HL-60/S4 (cell line): ENCODE results near the gene CFAP43.
"Not testable (repeated sequence)": the region's sequence is repeated elsewhere in the genome, so short reads cannot be mapped to it uniquely, and the experiment has no call there.

Experiments
- in situ Hi-C: fragments of 300-500 bp; cut with MboI; formaldehyde crosslinking; loops from 2 replicates; pipeline ENCODE4 v1.14.3; 2022; ENCODE audit warnings: low sequenced_read_pairs

The CFAP43 gene

DNA sequence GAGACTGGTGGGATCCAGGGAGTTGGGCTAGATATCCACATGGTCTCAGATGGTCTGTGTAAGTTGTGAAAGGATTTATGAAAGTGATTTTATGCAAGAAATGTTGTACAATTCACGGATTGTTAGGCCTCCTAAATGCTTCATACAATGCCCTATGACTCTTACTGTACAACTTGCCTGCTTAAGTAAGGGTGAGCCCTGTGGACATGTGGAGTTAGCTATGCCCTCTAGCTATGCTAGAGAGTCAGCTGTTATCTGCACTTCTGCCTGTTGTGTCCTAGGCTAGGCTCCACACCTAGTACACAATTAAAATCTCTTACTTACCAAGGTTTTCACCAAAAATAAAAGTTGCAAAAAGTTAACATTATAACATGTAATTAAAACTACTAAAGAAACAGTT is 1.7 kb upstream of the CFAP43 start:
- in situ Hi-C loops, result no loop called here

DNA sequence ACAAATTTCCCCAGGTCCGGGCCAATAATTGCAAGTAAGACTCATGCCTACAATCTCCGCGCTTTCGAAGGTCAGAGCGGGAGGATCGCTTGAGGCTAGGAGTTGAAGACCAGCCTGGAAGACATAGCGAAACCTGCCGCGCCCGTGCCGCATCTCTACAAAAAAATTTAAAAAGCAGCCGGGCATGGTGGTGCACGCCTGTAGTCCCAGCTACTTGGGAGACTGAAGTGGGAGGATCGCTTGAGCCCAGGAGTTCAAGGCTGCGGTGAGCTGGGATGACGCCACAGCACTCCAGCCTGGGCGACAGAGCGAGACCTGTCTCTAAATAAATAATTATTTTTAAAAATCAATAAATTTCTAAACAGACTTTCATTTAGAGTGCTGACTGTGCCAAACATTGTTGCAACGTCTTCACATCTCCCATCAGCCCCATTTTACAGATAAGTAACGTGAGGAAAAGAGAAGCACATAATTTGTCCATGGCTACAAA is 494 bp upstream of the CFAP43 start:
- in situ Hi-C loops, result no loop called here

DNA sequence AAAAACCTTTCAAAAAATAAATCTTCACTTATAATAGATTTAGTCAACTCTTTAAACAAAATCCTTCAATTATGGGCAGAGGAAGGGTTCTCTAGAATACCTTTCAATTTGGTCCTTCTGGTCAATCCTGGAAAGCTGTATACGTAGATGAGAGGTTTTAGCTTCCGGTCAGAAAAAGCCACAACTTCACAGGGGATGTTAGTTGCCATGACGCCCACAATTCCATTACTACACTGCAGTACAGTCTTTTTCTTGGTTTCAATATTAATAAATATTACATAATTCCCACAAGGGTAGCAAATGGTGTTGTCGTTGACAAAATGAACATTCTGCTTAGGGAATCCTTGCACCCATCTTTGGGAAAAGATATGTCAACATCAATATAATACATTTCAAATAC is 1.7 kb downstream of the CFAP43 start:
- in situ Hi-C loops, result no loop called here

DNA sequence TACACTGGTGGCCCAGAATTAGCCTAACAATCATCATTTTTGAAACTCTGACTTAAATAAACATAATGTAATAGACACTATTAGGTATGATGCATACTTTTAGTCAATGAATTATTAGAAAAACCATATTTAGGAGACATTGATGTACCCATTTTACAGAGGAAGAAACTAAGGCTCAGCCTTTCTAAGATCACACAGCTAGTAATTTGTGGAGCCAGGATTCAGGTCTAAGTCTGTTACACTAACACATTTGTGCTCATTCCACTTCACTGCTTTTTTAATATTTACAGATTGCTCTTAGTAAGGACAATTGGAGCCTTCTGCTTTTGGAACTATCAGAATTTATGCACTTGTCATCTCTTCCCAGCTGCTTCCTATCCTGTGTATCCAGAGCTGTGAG is 8.9 kb downstream of the CFAP43 start:
- in situ Hi-C loops, result loop anchor here (25.0 kb wide), 2 partner anchors 336 to 511 kb away; no protein-coding TSS in a partner anchor

DNA sequence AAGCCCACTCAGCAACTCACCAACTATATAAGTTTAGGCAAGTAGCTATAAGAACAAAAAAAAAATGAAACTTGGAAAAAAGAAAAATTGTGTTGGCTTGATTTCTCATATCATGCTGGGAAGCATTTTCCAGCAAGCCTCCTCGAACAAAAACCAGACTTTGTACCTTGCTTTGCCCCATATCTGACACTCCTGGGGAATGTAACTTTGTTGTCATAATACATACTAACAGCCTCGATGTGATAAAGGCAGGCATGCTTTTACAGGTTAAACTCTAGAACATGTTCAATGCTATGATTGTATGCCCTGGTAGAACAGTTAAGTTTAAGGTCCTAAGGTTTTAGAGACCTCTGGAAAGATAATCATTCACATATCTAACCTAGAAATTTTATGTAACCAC is 11.6 kb downstream of the CFAP43 start:
- in situ Hi-C loops, result loop anchor here (25.0 kb wide), 2 partner anchors 333 to 508 kb away; no protein-coding TSS in a partner anchor

DNA sequence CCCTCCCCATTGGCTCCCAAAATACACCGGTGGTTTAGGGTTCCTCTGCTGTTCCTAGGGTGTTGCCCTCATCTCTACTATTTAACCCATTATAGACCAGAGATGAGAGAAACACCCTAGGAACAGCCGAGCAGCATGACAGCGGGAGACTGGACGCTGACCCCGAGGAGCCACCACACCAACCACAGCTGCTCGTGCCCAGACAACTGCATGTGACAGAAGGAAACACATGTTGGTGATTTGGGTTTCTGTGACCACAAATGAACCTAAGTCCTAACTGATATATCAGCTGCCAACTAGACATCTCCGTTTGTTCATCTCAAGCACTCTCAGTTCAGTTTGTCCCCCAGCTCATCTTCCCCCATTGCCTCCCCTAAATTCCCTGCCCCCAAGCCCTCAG is 13.4 kb downstream of the CFAP43 start:
- in situ Hi-C loops, result loop anchor here (25.0 kb wide), 2 partner anchors 331 to 506 kb away; no protein-coding TSS in a partner anchor

DNA sequence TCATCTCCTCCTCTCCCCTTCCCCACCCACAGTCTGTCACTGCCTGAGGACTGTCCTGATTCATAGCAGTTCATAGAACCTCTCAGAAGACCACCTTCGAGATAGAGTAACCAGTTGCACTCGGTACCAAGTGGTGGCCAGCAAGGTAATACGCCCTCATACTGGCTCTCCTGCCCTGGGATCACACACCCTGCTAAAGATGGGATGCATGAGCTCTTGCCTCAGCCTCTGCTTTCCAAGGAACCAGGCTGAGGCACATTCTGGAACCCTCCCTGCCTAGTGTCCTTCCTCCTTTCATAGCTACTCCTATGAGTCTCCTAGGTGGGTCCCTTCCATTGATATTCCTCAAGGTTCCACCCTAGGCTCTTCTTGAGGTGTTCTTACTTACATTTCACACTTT is 15.5 kb downstream of the CFAP43 start:
- in situ Hi-C loops, result loop anchor here (25.0 kb wide), 2 partner anchors 329 to 504 kb away; no protein-coding TSS in a partner anchor

DNA sequence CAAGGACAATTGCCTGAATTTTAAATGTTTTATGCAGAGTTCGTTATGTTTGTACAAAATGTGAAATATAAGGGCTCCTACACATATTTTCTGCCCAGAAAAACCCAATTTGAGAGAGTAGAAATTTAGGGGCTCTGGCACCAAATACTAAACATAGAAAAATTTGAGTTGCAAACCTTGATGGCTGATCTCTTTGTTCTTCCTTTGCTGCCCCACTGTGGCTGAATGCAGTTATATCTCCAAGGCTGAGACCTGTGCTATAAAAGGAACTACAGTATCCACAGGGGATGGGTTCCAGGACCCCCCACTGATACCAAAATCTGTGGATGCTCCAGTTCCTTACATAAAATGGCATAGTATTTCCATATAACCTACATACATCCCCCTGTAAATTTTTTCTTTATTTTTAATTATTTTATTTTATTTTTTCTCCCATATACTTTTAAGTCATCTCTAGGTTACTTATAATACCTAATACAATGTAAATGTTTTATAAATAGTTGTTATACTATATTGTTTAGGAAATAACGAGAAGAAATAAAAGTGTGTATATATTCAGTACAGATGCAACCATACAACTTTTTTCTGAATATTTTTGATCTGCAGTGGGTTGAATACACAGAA is 22.5 kb downstream of the CFAP43 start:
- in situ Hi-C loops, result loop anchor here (25.0 kb wide), 2 partner anchors 322 to 497 kb away; no protein-coding TSS in a partner anchor

DNA sequence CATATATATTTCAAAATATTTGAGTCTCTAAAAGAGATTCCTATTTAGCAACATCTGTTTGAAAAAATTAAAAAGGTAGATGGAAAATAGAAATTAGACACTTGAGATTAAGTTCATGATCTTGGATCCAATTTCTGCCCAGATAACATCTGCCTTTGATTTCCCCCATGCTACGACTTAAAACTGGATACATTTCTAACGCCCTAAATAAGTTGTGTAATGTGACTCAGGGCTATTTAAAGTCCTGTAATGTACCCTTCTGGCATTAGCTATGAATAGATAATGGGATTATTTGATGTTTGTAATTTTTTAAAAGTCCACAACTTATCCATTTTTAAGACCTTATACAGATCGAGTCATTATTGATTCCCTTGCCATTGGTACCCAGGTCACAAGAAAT is 23.4 kb downstream of the CFAP43 start:
- in situ Hi-C loops, result loop anchor here (25.0 kb wide), 2 partner anchors 321 to 496 kb away; no protein-coding TSS in a partner anchor

DNA sequence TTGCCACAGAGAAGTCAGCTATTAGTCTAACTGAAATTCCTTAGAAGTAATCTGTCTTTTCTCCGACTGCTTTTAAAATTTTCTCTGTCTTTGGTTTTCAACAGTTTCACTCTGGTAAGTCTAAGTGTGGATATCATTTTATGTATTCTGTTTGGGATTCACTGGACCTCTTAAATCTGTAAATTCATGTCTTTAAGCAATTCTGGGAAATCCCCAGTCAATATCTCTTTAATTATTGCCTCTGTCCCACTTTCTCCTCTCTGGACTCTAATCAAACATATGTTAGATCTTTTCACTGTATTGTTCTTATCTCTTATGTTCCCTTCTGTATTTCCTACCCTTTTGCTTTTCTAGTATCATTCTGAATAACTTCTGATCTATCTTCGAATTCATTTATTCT is 29.9 kb downstream of the CFAP43 start:
- in situ Hi-C loops, result loop anchor here (25.0 kb wide), 2 partner anchors 315 to 490 kb away; no protein-coding TSS in a partner anchor

DNA sequence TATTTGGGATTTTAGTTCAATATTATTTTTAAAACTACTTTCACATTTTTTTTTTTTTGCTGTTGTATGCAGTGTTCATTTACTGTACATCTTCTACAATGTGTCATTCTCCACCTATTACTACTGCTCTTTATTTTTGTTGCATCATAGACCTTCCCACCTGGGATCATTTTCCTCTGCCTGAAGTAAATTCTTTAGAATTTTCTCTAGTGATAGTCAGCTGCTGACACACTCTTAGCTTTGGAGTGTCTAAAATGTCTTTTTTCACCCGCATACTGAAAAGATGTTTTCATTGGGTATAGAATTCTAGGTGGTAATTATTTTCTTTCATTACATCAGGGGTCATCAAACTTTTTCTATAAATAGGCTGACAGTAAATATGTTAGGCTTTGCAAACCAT is 30.5 kb downstream of the CFAP43 start:
- in situ Hi-C loops, result loop anchor here (25.0 kb wide), 2 partner anchors 314 to 489 kb away; no protein-coding TSS in a partner anchor

DNA sequence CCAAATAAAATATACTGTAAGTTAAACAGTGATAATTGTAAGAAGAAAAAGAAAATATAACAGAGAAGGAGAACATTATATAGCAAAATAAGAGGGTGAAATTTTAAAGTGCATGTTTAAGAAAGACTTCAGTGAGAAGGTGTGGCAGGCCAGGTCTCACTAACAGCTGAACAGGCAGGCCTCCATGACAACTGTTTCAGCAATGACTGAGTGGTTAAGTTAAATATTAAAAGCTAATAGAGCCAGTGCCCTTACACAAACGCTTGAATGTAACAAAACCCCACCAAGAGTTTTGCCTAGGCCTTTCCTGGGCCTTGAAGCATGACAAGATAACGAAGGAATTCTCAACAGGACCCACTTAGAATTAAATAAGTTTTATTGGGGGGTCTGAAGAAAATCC is 32.6 kb downstream of the CFAP43 start:
- in situ Hi-C loops, result no loop called here

DNA sequence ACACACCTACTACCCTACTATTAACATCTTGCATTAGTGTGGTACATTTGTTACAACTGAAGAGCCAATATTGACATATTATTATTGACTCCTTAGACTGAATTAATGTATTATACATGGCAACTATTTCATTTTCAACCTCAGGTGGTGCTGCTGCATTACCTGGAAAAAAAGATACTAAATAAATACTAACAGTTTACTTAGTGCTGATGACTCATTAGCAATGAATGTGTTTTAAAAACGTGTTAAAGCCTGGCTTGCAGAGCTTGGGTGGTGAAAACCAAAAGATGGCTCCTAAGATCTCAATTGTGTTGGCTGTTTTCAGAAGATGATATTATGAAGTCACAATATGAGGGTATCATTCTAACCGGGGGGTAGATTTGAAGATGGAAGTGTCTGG is 34.8 kb downstream of the CFAP43 start:
- in situ Hi-C loops, result no loop called here

DNA sequence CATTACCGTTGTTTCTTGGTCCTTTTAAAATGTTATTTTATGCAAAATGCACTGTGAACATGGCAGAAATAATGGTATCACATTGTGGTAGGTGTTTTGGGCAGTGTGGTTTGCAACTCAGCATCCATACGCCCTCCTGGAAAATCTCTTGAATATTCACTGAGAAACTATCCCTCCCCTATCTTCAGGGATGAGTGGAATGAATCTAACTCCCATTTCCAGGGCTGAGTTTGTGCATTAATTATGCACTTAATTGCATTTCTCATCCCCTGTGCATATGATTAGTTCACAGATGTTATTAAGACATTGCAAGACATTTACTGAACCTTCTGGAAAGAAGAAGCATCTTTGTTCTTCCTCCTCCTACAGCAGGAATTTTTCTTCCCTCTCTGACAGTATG is 36.5 kb downstream of the CFAP43 start:
- in situ Hi-C loops, result no loop called here

DNA sequence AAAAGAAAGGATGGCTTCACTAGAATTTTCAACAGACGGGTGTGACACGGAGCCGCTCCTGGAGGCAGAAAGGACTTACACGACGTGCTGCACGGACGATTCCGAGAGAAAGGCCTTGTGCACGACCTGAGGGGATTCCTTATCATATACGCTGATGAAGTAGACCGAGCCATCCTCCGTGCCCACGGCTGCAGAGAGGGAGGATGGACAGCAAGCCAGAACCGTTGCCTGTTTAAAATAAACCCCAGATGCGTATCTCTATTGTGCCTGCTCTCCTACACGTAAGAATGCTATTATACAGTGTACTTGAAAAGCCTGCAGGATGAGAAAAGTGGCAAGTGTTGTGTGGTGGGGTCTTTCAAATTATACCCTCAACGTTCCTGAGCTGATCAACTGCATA is 38.4 kb downstream of the CFAP43 start:
- in situ Hi-C loops, result no loop called here

DNA sequence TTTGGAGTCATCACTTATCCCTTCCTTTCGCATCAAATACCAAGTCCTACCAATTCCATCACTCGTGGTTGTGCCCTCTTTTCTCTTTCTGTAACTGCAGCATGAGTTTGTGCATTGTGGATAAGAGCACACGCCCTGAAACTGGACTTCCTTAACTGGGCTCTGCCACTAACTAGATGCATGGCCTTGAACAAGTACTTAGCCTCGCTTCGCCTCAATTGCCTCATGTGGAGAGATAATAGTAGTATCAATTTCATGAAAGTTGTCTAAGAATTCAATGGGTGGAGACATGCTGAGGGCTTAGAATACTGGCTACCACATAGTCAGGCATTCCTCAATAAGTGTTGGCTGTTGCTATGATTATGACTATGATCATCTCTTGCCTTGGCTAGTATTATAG is 41.5 kb downstream of the CFAP43 start:
- in situ Hi-C loops, result no loop called here

DNA sequence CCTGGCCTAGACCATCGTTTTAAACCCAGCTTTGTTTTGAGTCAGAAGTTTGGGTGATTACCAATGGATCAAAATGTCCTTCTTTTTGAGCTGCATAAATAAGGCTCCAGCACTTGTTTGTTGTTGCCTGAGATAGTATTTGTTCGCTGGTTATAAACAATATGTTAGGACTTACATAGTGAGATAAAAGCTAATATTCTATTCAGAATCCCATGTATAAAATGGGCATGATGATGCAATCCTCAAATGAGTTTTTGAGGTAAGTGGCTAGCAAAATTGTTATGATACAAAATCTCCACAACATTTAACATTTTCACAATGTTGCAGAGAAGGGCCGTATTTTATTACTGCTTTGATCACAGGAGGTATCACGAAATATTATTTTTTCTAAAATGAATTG is 48.5 kb downstream of the CFAP43 start:
- in situ Hi-C loops, result no loop called here

DNA sequence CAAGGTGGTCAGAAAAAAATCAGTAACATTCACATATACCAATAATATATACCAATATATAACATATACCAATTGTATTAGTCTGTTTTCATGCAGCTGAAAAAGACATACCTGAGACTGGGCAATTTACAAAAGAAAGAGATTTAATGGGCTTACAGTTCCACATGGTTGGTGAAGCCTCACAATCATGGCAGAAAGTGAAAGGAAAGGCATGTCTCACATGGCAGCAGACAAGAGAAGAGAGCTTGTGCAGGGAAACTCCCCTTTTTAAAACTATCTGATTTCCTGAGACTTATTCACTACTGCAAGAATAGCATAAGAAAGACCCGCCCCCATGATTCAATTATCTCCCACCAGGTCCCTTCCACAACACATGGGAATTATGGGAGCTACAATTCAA is 58.0 kb downstream of the CFAP43 start:
- in situ Hi-C loops, result not testable (repeated sequence)

DNA sequence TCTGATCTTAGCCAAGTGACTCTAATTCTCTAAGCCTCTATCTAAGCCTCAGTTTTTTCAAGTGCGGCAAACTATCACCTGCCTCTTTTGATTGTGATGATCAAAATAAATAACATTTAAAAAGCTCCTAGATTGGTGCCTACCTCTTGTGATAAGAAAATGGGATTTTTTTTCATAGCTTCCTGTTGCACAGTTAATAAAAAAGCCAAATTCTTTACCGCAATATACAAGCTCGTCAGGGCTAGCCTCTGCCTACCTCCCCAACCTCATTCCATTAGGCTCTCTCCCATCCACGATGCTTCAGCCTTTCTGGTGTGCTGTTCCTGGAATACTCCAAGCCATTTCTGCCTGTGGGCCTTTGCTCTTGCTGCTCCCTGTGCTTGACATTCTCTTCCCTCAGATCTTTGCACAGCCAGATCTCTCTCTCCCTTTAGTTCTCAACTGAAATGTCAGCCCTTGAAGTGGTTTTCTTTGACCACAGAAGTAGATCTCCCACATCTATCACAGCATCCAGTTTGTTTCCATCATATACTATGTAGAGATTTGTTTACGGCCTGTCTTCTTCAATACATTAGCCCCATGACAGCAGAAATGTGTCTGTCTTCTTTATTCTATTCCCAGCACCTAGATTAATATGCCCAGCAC is 61.4 kb downstream of the CFAP43 start:
- in situ Hi-C loops, result no loop called here

DNA sequence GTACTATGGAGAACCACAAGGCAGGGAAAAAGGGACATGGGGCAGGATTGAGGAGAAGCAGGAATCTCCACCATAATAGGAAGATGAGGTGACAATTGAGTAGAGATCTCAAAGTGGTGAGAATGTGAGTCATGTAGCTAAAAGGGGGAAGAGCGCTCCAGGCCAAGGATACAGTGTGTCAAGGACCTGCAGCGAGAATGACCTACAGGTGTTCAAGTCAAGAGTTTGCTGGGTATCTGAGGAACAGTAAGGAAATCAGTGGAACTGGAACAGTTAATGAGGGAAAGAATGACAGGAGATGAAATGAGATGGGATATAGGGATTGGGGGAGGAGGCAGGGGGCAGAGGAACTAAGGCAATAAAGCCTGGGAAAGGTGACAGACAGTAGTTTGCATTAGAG is 76.6 kb downstream of the CFAP43 start:
- in situ Hi-C loops, result no loop called here

DNA sequence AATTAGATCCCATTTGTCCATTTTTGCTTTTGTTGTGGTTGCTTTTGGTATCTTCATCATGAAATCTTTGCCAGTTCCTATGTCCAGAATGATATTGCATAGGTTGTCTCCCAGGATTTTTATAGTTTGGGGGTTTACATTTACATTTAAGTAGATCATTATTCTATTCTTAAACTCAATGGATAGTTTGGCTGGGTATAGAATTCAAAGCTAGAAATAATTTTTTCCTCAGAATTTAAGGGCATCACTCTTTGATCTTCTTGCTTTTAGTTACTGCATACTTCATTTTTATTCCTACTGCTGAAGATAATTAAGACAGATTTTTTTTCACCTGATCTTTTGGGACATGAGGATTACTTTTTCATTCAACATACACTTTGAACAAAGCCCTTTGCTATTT is 80.4 kb downstream of the CFAP43 start:
- in situ Hi-C loops, result no loop called here

DNA sequence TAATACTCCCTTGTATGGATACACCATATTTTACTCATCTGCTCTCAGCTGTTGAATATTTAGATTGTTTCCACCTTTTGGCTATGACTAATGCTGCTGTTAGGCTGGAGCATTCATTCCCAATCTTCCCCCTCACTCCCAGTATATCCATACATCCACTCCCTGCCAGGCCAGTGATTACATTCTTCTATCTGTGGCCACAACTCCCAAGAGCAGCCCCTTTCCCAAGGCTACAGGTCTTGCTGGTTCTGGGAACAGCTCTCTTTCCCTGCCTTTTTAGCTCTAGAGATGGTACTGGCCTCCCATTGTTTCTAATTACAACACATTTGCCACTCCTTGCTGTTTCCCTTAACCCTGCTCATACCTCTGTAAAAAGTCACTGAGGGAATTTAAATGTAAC is 82.0 kb downstream of the CFAP43 start:
- in situ Hi-C loops, result no loop called here
